ENCODE data around the gene SYT11. TPM values are rescaled to one million over a fixed set of nuclear protein-coding genes. Genes with fewer than 3 reads are reported as not detected.

The SYT11 gene
- total and polyA plus RNA-seq, 9 of the 15 experiments (the other 6 are each of a cell fraction or from before 2014, with no cell fraction given), result 0.05 to 0.18 (median 0.11) TPM

- TF ChIP-seq E2F6 (IDR thresholded peaks at IDR 0.05; ENCODE audit: borderline replicate concordance in 1 of 2, extremely low read depth in 1 of 2, insufficient read depth in 1 of 2, insufficient read length in 1 of 2, low read depth in 1 of 2, low read length in 1 of 2, poor library complexity in 1 of 2, severe bottlenecking in 1 of 2) (peak in 1 of 2 experiments; percentile 50), HMG20B (CRISPR knock-in tag; IDR thresholded peaks at IDR 0.05) (no peak; the same call in 1 of the 2 replicates), CLOCK (CRISPR knock-in tag; IDR thresholded peaks at IDR 0.05; ENCODE audit: borderline replicate concordance) (no peak), ZNF197 (CRISPR knock-in tag; IDR thresholded peaks at IDR 0.05; ENCODE audit: low read depth) (no peak), FOXK2 (conservative IDR thresholded peaks at IDR 0.05 in 1 of 2, IDR thresholded peaks at IDR 0.05 in 1 of 2; ENCODE audit: low read depth in 2 of 2) (peak; percentile 82 to 84), HMGN3 (IDR thresholded peaks at IDR 0.05; ENCODE audit: borderline replicate concordance, extremely low read depth, insufficient read length, low read depth, low read length) (no peak), PML (IDR thresholded peaks at IDR 0.05; ENCODE audit: low read length) (peak; percentile 92), MLLT1 (IDR thresholded peaks at IDR 0.05) (peak; percentile 62 to 82), ZFPM2 (CRISPR knock-in tag; IDR thresholded peaks at IDR 0.05) (0 out of 2 replicates have a peak, but pooled peaks have one; percentile 84), ATF7 (IDR thresholded peaks at IDR 0.05) (peak; percentile 87), EP300 (IDR thresholded peaks at IDR 0.05; ENCODE audit: low read length) (peak; percentile 46; the same call in 1 of the 2 replicates), NFE2 (IDR thresholded peaks at IDR 0.05; ENCODE audit: low read depth) (peak; percentile 67), DIDO1 (tag; IDR thresholded peaks at IDR 0.05; ENCODE audit: low read depth) (0 out of 2 replicates have a peak, but pooled peaks have one; percentile 56), PBX2 (CRISPR knock-in tag; IDR thresholded peaks at IDR 0.05; ENCODE audit: low read depth) (peak; percentile 27; the same call in 1 of the 2 replicates), PBX2 (tag; conservative IDR thresholded peaks at IDR 0.05; ENCODE audit: low read depth) (peak; percentile 99), SIX5 (IDR thresholded peaks at IDR 0.05; ENCODE audit: borderline replicate concordance in 1 of 2, insufficient read depth in 1 of 2, low read depth in 1 of 2, low read length in 2 of 2) (peak; percentile 30 to 37; a peak in 3 of 4 replicates), RAD21 (CRISPR knock-in tag; conservative IDR thresholded peaks at IDR 0.05 in 1 of 2, IDR thresholded peaks at IDR 0.05 in 1 of 2) (0 out of 4 replicates have a peak, but pooled peaks of 1 of the 2 experiments have one; percentile 3)
Measured at GRCh38 chr1:155934097-155934935, 74.9 kb downstream of the SYT11 start, which contains the start of gene KHDC4 (continued).
